Activated CD8-positive, alpha-beta memory T cell treated with anti-CD3 and anti-CD28 coated beads for 36 hours (primary cell): ENCODE data around the gene GPR171. TPM values are rescaled to one million over a fixed set of nuclear protein-coding genes. Genes with fewer than 3 reads are reported as not detected.

Experiments
- CTCF ChIA-PET: fragments of 350-600 bp; sonication (Branson Sonifier 250); formaldehyde crosslinking; loops from one replicate; lab custom pipeline; 2021; ENCODE audit warnings: antibody characterized with exemption; lab: Charles Lee
- POLR2A ChIA-PET: fragments of 350-600 bp; sonication (Branson Sonifier 250); formaldehyde crosslinking; loops from one replicate; lab custom pipeline; 2021; ENCODE audit warnings: antibody characterized with exemption; lab: Charles Lee
- total RNA-seq, 2 experiments: library from RNA; stranded (reverse); gene quantifications; one replicate each; pipeline ENCODE4 v1.2.3, GENCODE V29; 2021

GPR171 gene
- total RNA-seq, 2 experiments from 2014 or later = 227 to 229 TPM

- CTCF ChIA-PET = interaction anchor here (2.4 kb wide), 1 partner anchor 30 kb away, joined by 9 read pairs; no protein-coding TSS in a partner anchor
- POLR2A ChIA-PET = interaction anchor here (0.6 to 5.0 kb wide), 2 partner anchors 436 kb away, joined by 3 to 61 read pairs; partner anchors contain the start of gene SIAH2
Observed at GRCh38 chr3:151197981-151198767, 4.8 kb downstream of the GPR171 start.

GRCh38 chr3:151197228-151197627 is 5.8 kb downstream of the GPR171 start:
- CTCF ChIA-PET = interaction anchor here (1.0 kb wide), 1 partner anchor 29 kb away, joined by 4 read pairs; no protein-coding TSS in a partner anchor
- POLR2A ChIA-PET = no interaction called here

DNA sequence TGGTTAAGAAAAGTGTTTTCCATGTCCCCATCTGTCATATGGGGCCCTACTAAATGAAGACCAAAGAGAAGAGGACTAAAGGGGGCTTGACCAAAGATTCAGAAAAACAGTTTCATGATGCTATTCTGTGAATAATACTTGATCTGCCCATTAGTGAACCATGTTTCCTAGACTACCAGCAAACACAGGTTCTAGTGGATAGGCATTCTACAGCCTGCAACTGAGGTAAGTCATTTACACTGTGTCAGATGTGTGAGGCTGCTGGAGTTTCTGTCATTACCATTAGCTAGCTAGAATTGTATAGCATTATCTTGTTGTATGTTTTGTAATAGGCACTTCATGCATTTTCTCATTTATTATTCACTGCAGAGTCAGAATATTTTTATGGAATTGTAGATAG is 6.6 kb downstream of the GPR171 start:
- ChIA-PET POLR2A (interaction anchor here (0.9 to 1.3 kb wide), 3 partner anchors 11 to 120 kb away, joined by 3 to 5 read pairs (median 4); no protein-coding TSS in a partner anchor), CTCF (interaction anchor here (0.7 to 1.0 kb wide), 2 partner anchors 28 kb away, joined by 3 to 4 read pairs; no protein-coding TSS in a partner anchor)

GRCh38 chr3:151195826-151196225 is 7.2 kb downstream of the GPR171 start:
- ChIA-PET POLR2A (interaction anchor here (0.9 to 1.3 kb wide), 3 partner anchors 12 to 120 kb away, joined by 3 to 5 read pairs (median 4); no protein-coding TSS in a partner anchor), CTCF (interaction anchor here (0.7 kb wide), 1 partner anchor 27 kb away, joined by 3 read pairs; no protein-coding TSS in a partner anchor)

DNA sequence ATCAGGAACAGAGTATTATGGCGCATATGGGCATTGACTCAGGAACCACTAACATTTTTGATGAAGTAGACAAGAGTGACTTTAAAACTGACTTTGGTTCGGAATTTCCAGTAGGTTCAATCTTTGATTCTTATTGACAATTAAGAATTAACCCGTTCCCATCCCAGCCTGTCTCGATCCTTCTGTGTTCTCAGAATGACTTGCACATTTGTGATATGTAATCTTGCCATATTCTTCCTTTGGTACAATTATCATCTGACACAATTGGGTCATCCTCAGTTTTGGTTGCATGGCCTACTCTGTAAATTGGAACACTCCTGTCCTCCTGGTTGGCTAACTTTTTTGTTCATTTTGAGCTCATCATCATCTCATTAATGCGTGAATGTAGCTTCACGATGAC is 10.5 kb downstream of the GPR171 start:
- ChIA-PET POLR2A (interaction anchor here (0.5 to 1.3 kb wide), 5 partner anchors 8 to 431 kb away, joined by 3 to 6 read pairs (median 4); partner anchors contain the start of gene GPR171), CTCF (interaction anchor here (1.5 to 2.4 kb wide), 3 partner anchors 13 to 36 kb away, joined by 3 to 6 read pairs (median 6); no protein-coding TSS in a partner anchor)

DNA sequence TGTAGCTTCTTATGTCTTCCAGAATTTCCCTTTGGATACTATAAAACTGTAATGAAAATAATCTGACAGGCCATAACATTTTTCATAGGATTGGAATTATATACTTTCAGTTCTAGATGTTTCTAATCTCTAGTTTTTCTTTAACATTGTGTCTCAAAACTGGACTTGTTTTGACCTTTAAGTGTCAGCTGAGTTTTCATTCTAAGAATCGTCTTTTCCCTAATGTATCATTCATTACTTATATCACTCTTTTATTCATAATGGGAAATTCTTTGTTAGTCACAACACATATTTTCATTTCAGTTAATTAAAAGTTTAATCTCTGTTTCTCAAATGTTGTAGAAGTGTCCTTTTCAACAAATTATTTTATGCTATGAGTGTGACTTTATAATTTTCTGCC is 11.9 kb downstream of the GPR171 start:
- POLR2A ChIA-PET = interaction anchor here (0.6 to 1.2 kb wide), 3 partner anchors 9 to 137 kb away, joined by 3 to 6 read pairs (median 5); partner anchors contain the start of gene GPR171
- CTCF ChIA-PET = interaction anchor here (2.4 kb wide), 1 partner anchor 37 kb away, joined by 6 read pairs; no protein-coding TSS in a partner anchor

- ChIA-PET POLR2A (interaction anchor here (1.2 kb wide), 1 partner anchor 9 kb away, joined by 3 read pairs; no protein-coding TSS in a partner anchor), CTCF (interaction anchor here (0.8 to 1.1 kb wide), 3 partner anchors 46 to 101 kb away, joined by 3 read pairs; no protein-coding TSS in a partner anchor)
Observed at GRCh38 chr3:151183265-151183671, 19.7 kb downstream of the GPR171 start.

- CTCF ChIA-PET = interaction anchor here (0.8 to 1.7 kb wide), 3 partner anchors 14 to 94 kb away, joined by 3 to 4 read pairs (median 3); no protein-coding TSS in a partner anchor
- POLR2A ChIA-PET = interaction anchor here (1.2 kb wide), 1 partner anchor 10 kb away, joined by 3 read pairs; no protein-coding TSS in a partner anchor
Observed at GRCh38 chr3:151182349-151183079, 20.5 kb downstream of the GPR171 start.

- ChIA-PET POLR2A (interaction anchor here (0.6 kb wide), 2 partner anchors 10 to 107 kb away, joined by 3 to 5 read pairs; no protein-coding TSS in a partner anchor), CTCF (no interaction called here)
Observed at GRCh38 chr3:151178208-151178845, 24.7 kb downstream of the GPR171 start.

GRCh38 chr3:151175952-151176351 is 27.1 kb downstream of the GPR171 start:
- POLR2A ChIA-PET = no interaction called here
- CTCF ChIA-PET = no interaction called here

DNA sequence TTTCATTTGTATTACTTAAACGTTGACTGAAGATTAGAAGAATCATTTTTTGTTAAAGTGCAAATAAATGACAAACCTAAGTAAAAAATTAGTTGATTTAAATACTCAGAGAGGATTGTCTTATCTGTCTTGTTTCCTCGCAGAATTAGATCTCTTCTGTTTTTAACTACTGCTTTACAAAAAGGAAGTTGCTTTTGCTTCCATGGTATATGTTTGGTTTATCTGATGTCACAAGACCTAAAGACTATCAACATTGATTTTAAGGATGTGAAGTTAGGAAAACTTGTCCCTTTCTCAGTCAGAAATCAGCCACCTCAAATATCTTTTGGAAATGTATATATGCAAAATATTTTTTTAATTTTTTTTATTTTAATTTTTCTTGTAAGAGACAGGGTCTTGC is 28.7 kb downstream of the GPR171 start:
- CTCF ChIA-PET = no interaction called here
- POLR2A ChIA-PET = no interaction called here

DNA sequence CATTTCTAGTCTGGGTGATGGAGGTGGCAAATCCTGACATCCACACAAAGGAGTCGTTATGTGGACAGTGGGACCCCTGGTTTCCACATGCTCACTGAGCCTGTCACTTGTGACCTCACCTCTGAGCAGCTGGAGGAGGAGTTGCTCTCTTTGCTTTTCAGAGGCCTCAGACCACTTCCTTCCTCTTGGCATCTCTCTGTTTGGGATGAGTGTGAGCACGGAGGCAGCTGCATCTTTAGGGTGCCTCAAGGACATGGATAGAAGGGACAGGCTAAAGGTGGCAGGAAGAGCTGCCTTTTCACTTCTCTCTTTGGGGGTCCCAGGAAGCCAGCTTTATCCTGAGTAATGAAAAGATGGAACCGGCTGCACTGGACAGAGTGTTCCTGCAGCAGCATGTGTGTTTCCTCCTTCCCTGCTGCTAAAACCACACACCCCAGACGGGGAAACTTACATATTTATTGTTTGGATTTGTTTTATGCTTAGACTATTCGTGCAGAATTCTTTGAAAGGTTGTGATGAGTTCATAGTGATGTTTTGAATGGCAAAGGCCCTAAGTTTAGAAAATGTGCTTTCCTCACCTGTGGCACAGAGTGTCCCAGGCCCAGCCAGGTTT is 31.8 kb downstream of the GPR171 start:
- POLR2A ChIA-PET = interaction anchor here (0.7 to 2.0 kb wide), 4 partner anchors 15 to 1446 kb away, joined by 3 to 5 read pairs (median 4); partner anchors contain the start of gene GPR171
- CTCF ChIA-PET = interaction anchor here (1.8 to 2.0 kb wide), 3 partner anchors 40 to 56 kb away, joined by 4 to 7 read pairs (median 5); no protein-coding TSS in a partner anchor

DNA sequence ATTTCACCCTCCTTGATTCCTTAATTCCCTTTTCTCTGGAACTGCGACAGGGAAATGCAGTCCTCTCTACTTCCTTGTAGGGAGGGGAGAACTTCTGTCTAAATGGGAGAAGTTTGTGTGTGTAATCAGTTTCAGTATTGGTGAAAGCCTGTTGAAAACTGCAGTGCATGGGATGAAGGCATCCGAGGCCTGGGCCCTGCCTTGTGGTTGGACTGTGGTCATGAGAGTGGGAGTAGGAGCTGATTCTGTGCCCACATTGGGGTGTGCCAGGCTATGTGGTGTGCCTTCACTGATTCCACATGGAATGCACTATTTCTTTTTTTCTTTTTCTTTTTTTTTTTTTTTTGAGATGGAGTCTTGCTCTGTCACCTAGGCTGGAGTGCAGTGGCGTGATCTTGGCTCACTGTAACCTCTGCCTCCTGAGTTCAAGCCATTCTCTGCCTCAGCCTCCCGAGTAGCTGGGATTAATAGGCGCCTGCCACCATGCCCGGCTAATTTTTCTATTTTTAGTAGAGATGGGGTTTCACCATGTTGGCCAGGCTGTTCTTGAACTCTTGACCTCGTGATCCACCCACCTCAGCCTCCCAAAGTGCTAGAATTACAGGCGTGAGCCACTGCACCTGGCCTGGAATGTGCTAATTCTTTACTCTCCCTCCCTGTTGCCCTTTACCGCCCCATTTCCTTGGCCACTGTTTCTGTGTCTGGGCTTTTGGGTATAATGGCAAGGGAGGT is 32.9 kb downstream of the GPR171 start:
- ChIA-PET POLR2A (interaction anchor here (1.3 to 2.0 kb wide), 2 partner anchors 33 to 35 kb away, joined by 4 to 5 read pairs; partner anchors contain the start of gene GPR171), CTCF (interaction anchor here (1.0 to 2.0 kb wide), 3 partner anchors 14 to 57 kb away, joined by 3 to 7 read pairs (median 5); no protein-coding TSS in a partner anchor)

- CTCF ChIA-PET = interaction anchor here (0.6 to 3.3 kb wide), 12 partner anchors 12 to 380 kb away, joined by 3 to 34 read pairs (median 4); partner anchors contain the start of genes GPR171 and P2RY14
- POLR2A ChIA-PET = no interaction called here
Observed at GRCh38 chr3:151169262-151169947, 33.6 kb downstream of the GPR171 start.

DNA sequence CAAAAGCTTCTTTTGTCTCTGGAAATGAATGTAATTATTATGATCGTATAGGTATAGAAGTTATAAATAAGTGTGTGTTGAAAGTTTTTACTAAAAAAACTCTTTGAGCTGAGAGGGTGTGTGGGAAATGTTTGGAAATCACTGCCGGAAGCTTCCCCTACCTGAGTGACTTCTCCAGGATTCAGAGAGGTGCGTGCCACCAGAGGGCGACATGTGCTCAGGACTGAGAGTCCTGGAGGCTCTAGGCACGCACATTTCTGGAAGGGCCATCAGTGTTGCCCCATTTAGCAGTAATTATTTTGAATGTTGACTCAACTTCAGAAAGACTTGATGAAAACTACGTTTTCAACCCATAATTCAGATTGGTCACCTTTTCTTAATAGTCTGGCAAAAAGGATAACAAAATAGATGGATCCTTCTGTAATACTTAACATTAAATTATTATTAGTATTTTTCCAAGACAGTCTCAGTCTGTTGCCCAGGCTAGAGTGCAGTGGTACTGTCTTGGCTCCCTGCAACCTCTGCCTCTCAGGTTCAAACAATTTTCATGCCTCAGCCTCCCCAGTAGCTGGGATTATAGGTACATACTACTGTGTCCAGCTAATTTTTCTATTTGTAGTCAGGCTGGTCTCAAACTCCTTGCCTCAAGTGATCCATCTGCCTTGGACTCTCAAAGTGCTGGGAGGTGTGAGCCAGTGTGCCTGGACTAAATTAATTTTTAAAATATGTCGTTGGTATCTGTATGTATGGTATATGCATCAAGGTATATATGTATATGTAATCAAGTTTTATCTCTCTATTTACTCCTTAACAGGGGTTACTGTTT is 34.5 kb downstream of the GPR171 start:
- ChIA-PET POLR2A (interaction anchor here (0.6 kb wide), 1 partner anchor 10 kb away, joined by 3 read pairs; no protein-coding TSS in a partner anchor), CTCF (interaction anchor here (0.6 to 3.3 kb wide), 28 partner anchors 8 to 379 kb away, joined by 3 to 34 read pairs (median 4); partner anchors contain the start of genes GPR171 and P2RY14)
